ENCODE data around the gene MARCHF11.

Gene MARCHF11

GRCh38 chr5:16147179-16147900 is 32.3 kb downstream of the MARCHF11 start:
- in situ Hi-C loops (cut with HindIII; ENCODE audit: low sequenced_read_pairs) = no loop called here
- DNase-seq (ENCODE audit: low read depth, low spot score) = no peak
- no peak for TF ChIP-seq CTCF (IDR thresholded peaks at IDR 0.05; ENCODE audit: low read depth, low read length)

GRCh38 chr5:16144416-16144815 is 35.2 kb downstream of the MARCHF11 start:
- no peak for TF ChIP-seq CTCF (IDR thresholded peaks at IDR 0.05; ENCODE audit: low read depth, low read length)
- H3K4me3 ChIP-seq (ENCODE audit: low read depth, low read length) = no peak overlapping the region
- DNase-seq (ENCODE audit: low read depth, low spot score) = no peak

More at GRCh38 chr5:16147179-16147900, 32.3 kb downstream of the MARCHF11 start:
- H3K4me3 ChIP-seq (ENCODE audit: low read depth, low read length) = no peak overlapping the region

GRCh38 chr5:16143361-16144049 is 36.1 kb downstream of the MARCHF11 start:
- no peak for DNase-seq (ENCODE audit: low read depth, low spot score)
- no peak for TF ChIP-seq CTCF (IDR thresholded peaks at IDR 0.05; ENCODE audit: low read depth, low read length)
- in situ Hi-C loops (cut with HindIII; ENCODE audit: low sequenced_read_pairs) = no loop called here
- no peak overlapping the region for H3K4me3 ChIP-seq (ENCODE audit: low read depth, low read length)

More at GRCh38 chr5:16144416-16144815, 35.2 kb downstream of the MARCHF11 start:
- in situ Hi-C loops (cut with HindIII; ENCODE audit: low sequenced_read_pairs) = no loop called here

- no peak for TF ChIP-seq CTCF (IDR thresholded peaks at IDR 0.05; ENCODE audit: low read depth, low read length)
- no peak overlapping the region for H3K4me3 ChIP-seq (ENCODE audit: low read depth, low read length)
- DNase-seq (ENCODE audit: low read depth, low spot score) = peak; percentile 49
- in situ Hi-C loops (cut with HindIII; ENCODE audit: low sequenced_read_pairs) = no loop called here
Measured at GRCh38 chr5:16140944-16141343, 38.6 kb downstream of the MARCHF11 start.

GRCh38 chr5:16140417-16140816 is 39.2 kb downstream of the MARCHF11 start:
- H3K4me3 ChIP-seq (ENCODE audit: low read depth, low read length) = no peak overlapping the region
- DNase-seq (ENCODE audit: low read depth, low spot score) = peak; percentile 14
- in situ Hi-C loops (cut with HindIII; ENCODE audit: low sequenced_read_pairs) = no loop called here
- no peak for TF ChIP-seq CTCF (IDR thresholded peaks at IDR 0.05; ENCODE audit: low read depth, low read length)

GRCh38 chr5:16137177-16137576 is 42.4 kb downstream of the MARCHF11 start:
- in situ Hi-C loops (cut with HindIII; ENCODE audit: low sequenced_read_pairs) = no loop called here
- no peak overlapping the region for H3K4me3 ChIP-seq (ENCODE audit: low read depth, low read length)
- no peak for DNase-seq (ENCODE audit: low read depth, low spot score)
- no peak for TF ChIP-seq CTCF (IDR thresholded peaks at IDR 0.05; ENCODE audit: low read depth, low read length)

Data from astrocyte of the spinal cord (primary cell).